Kidney epithelial cell (primary cell): ENCODE data around the gene SGCD. TPM values are rescaled to one million over a fixed set of nuclear protein-coding genes. Genes with fewer than 3 reads are reported as not detected.

ENCODE experiments used
- DNase-seq: peaks from one replicate; pipeline ENCODE4 v3.0.0-alpha.2; 2010; ENCODE audit warnings: low read depth
- H3K27me3 ChIP-seq: 2 replicates; pipeline ENCODE4 v1.6.0; 2011; ENCODE audit warnings: low read length; ENCODE audit not compliant: control insufficient read depth, insufficient read depth
- H3K36me3 ChIP-seq: 2 replicates; pipeline ENCODE4 v1.5.1; 2011; ENCODE audit warnings: low read length; ENCODE audit not compliant: control insufficient read depth, insufficient read depth
- H3K4me3 ChIP-seq: 2 replicates; pipeline ENCODE4 v1.5.1; 2011; ENCODE audit warnings: low read depth, mild to moderate bottlenecking, control low read depth, low read length
- total RNA-seq: library from RNA; depleted of rRNA; stranded (reverse); fragments of >200 nt; gene quantifications from 2 replicates; pipeline ENCODE4 v1.2.3, GENCODE V29; 2015
- TF ChIP-seq, protein P1 (sequence below): IDR thresholded peaks from 2 replicates; pipeline ENCODE4 v1.5.1; 2011; ENCODE audit warnings: mild to moderate bottlenecking, moderate library complexity, low read length, control low read depth, inconsistent platforms; ENCODE audit not compliant: insufficient read depth, poor library complexity, severe bottlenecking

The SGCD gene
- total RNA-seq, 1 donor from 2014 or later, result 0.29 TPM

DNA sequence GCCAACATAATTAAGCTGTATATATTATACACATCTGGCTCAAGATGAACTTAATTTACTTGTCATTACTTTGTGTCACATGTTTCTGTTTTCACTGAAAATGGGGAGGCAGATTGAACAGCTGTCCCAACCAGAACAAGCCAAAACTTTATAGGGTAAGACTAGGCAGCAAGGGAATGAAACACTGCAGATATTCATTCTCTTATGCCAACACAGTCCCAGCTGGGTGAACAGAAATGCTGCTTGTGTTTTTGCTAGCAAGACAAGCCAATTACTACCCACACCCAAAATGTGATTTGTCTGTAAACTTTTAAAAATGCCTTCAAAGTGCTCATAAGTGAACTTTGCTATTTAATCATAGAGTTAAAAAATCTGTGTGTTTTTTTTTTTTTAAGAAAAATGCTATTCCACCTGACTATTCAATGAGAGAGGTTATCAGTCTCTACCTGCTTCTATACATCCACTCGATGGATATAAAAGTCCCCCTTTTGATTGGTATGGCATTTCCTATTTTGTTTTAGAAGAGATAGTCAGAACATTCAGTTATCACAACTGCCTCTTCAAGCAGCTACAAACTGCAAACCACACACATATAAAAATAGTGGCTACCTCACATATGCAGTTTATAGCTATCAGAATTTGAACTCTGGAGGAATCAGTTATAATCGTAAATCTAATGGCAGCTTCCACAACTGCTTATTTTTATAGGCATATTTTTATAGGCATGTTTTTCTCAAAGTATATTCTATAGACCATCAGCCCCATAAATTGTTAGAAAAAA, 431.2 kb downstream of the SGCD start:
- TF ChIP-seq, protein P1, sequence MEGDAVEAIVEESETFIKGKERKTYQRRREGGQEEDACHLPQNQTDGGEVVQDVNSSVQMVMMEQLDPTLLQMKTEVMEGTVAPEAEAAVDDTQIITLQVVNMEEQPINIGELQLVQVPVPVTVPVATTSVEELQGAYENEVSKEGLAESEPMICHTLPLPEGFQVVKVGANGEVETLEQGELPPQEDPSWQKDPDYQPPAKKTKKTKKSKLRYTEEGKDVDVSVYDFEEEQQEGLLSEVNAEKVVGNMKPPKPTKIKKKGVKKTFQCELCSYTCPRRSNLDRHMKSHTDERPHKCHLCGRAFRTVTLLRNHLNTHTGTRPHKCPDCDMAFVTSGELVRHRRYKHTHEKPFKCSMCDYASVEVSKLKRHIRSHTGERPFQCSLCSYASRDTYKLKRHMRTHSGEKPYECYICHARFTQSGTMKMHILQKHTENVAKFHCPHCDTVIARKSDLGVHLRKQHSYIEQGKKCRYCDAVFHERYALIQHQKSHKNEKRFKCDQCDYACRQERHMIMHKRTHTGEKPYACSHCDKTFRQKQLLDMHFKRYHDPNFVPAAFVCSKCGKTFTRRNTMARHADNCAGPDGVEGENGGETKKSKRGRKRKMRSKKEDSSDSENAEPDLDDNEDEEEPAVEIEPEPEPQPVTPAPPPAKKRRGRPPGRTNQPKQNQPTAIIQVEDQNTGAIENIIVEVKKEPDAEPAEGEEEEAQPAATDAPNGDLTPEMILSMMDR, result no peak
- H3K4me3 ChIP-seq, result no peak overlapping the region
- H3K27me3 ChIP-seq, result no peaks in the 10 kb centered on the region
- DNase-seq, result no peak
- H3K36me3 ChIP-seq, result no peaks in the 10 kb centered on the region

GRCh38 chr5:156759156-156759555, 432.2 kb downstream of the SGCD start:
- no peak for DNase-seq
- H3K27me3 ChIP-seq, result no peaks in the 10 kb centered on the region
- H3K4me3 ChIP-seq, result no peak overlapping the region
- TF ChIP-seq, protein P1, result no peak
- no peaks in the 10 kb centered on the region for H3K36me3 ChIP-seq

DNA sequence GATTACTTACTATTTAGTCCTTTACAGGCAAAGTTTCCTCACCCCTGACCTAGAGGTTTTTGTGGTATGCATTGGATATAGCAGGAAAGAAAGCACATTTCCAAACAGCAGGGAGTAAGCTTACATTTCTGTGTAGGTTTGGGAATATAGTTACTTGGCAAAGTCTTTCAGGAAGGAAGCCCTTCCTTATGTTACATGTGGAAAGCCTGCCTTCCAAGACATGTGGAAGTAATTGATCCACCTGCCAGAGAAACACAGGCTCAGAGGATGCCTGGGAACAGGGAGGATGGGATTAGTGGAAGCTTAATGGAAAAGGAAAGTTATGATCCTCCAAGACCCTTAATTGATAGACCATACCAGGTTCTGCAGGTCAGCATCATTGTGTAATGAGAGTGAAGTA, 435.8 kb downstream of the SGCD start:
- Histone ChIP-seq H3K36me3 (no peaks in the 10 kb centered on the region), H3K27me3 (no peaks in the 10 kb centered on the region), H3K4me3 (no peak overlapping the region)
- TF ChIP-seq, protein P1, result no peak
- no peak for DNase-seq

DNA sequence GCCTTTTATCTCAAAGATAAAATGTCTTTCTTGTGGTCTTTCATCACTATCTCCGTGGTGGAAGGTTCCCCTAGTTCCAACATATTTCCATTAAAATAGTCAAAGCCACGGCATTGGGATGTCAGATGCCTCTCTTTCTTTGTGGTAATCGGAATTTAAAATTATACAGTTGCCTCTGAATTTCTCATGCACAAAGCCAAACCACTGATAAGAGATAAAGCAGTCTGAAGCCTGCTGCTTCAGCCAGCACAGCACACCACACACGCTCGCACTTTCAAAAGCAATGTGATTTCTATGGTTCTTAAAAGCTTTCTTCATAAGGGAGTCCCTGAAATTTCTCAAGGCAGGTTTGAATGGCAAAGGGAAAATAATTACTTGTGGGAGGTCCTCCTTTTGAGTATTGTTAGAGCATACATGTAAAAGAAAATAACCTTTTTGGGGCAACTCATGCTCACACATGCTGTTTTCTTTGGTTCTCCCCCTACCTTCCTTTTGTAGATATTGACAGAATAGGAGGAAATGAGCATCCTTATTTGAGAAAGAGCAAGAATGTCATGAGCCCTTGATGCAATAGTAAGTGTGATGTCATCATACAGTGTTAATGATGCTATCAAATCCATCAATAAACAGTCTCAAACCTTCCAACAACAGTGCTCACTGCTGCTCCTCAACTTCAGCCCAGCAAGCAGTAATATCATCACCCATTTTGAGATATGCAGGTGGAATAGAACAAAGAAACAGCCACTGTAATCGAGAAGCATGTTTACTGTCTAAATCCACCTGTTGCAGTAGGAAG, 437.4 kb downstream of the SGCD start:
- no peak for DNase-seq
- no peak overlapping the region for H3K4me3 ChIP-seq
- H3K27me3 ChIP-seq, result no peaks in the 10 kb centered on the region
- no peaks in the 10 kb centered on the region for H3K36me3 ChIP-seq
- TF ChIP-seq, protein P1, result no peak

- Histone ChIP-seq H3K36me3 (no peaks in the 10 kb centered on the region), H3K4me3 (no peak overlapping the region), H3K27me3 (no peaks in the 10 kb centered on the region)
- DNase-seq, result no peak
- TF ChIP-seq, protein P1, result no peak
Measured at GRCh38 chr5:156774273-156774672, 447.3 kb downstream of the SGCD start.
